Measurements from ENCODE around the gene KCNMA1.

KCNMA1 gene

DNA sequence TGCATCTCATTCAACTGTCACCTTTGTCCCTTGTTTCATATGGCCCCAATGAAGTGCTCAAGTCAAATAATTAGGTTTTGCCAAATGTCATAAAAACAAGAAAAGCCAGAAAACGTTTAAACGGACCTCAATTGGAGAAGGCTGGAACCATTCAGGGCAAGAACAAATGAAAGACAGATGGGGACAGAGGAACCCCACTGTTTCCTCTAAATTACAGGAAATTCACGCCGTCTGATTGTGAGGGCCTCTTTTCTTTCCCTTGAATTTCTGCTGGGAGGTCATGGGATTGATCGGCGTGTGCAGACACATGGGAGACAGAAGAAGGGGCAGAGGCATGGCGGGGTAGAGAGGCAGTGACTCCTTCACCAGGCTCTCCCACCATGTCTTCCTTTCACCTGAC is 656.4 kb downstream of the KCNMA1 start:
- no peak for DNase-seq (ENCODE audit: low read depth)

- no peak for DNase-seq (ENCODE audit: low read depth)
These were observed 659.7 kb downstream of the KCNMA1 start for GRCh38 chr10:76977901-76978300.

DNA sequence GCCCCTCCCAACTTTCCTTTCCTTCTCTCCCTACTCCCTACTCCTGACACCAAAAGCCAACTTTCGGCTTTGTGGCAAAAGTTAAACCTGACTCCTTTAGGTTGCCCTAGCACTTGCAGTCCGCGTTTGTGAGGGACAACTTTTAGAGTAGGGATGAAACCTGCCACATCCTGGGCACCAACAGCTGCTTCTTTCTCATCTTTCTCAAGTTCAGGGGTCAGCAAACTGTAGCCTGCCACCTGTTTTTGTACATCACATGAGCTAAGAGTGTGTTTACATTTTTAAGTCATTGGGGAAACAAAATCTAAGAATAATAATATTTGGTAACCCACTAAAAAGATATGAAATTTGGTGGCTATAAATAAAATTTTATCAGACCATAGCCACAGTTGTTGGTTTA is 660.6 kb downstream of the KCNMA1 start:
- DNase-seq (ENCODE audit: low read depth) = no peak

- DNase-seq (ENCODE audit: low read depth) = no peak
These were observed 661.5 kb downstream of the KCNMA1 start for GRCh38 chr10:76976142-76976541.

DNA sequence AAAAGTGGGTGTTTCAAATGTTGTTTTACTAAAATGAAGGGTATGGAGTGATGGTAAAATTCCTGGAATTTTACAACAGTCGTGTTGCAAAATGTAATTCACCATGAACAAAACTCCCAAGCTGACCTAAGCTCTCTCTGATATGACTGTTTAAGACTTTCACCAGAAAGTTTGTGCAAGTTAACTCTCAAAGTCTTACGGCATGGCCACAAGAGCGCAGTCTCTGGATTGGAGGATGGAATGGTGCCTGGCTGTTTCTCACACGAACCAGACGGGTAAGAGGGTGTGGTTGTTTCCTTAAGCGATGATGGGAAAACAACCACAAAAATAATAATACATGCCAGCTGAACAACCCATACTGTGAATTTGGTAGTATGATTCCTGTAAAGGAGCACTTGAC is 662.5 kb downstream of the KCNMA1 start:
- DNase-seq (ENCODE audit: low read depth) = no peak

DNA sequence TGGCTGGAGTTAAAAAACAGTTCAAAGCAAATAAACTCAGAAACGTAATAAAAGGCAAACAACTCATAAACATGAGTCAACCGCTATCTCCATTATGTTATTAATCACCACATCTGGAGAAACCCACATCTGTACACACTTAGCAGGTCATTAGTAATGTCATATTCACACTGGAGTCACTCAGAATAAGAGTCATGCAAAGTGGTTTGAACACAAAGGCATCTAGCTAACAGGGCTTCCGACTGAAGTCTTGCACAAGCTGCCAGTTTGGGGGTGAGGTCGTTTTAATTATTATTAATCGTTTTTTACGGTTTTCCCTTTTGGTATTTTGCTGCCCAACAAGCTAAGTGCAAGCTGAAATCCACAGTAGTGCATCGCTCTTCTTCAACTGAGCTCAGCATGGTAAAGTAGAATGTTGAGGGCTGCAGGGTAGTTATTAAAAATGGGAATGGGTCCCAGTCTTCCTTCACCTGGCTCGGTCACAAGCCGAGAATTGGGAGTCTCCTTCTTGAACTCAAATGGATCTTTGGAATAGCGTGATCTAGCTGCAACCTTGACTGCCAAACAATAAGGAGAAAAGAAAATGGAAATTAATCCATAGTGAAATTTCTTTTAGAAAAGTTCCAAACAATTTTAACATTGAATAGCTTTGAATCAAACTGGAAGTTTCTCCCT is 663.5 kb downstream of the KCNMA1 start:
- DNase-seq (ENCODE audit: low read depth) = peak; percentile 72

GRCh38 chr10:76973091-76974016 is 664.3 kb downstream of the KCNMA1 start:
- DNase-seq (ENCODE audit: low read depth) = no peak

GRCh38 chr10:76972541-76972940 is 665.1 kb downstream of the KCNMA1 start:
- DNase-seq (ENCODE audit: low read depth) = no peak

DNA sequence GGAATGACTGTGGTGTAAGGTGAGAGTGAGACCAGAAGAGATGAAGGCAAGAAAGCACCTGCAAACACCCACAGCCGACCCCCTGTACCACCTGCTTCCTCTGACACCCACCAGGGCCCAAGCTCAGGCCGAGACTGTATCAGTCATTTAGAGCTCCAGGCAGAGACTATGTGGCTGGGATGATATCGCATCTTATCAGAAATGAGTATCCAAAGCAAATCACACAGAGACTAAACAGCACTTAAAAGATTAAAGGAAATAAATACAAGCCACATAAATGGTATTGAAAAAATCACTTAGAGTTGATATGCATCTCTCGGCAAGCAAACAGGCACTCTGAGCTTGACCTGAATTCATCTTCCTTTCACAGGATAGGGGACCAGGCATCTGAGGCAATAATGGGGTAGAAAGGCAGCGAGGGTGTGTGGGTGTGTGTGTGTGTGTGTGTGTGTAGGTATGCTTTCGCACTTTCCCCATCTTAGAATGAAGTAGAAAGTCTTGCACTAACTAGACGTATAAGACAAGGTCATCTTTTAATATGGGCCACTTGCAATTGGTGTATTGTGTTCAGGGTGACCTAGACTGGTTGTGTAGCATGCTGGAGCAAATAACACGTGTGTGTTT is 665.9 kb downstream of the KCNMA1 start:
- no peak for DNase-seq (ENCODE audit: low read depth)

- DNase-seq (ENCODE audit: low read depth) = no peak
These were observed 666.7 kb downstream of the KCNMA1 start for GRCh38 chr10:76970711-76971519.

- no peak for DNase-seq (ENCODE audit: low read depth)
These were observed 668.2 kb downstream of the KCNMA1 start for GRCh38 chr10:76969366-76969948.

GRCh38 chr10:76968483-76968882 is 669.1 kb downstream of the KCNMA1 start:
- DNase-seq (ENCODE audit: low read depth) = no peak

- no peak for DNase-seq (ENCODE audit: low read depth)
These were observed 674.8 kb downstream of the KCNMA1 start for GRCh38 chr10:76962851-76963250.

- no peak for DNase-seq (ENCODE audit: low read depth)
These were observed 675.8 kb downstream of the KCNMA1 start for GRCh38 chr10:76961841-76962240.

DNA sequence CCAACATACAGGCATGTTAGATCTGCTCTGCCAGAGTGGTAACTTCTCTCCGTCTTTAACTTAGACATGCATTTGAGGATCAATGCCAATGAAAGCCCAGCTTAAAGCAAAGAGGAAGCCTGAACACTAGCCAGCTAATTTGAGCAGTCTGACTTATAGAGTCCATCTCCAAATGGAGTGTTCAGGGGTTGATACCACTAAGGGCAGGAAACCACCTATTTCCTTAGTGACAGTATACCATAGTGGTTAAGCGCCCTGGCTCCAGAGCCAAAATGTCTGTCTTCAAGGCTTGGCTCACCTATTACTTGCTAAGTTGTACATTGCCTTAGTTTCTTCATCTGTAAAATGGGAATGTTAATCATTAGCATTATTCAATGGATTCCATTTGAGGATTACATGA is 678.5 kb downstream of the KCNMA1 start:
- no peak for DNase-seq (ENCODE audit: low read depth)

DNA sequence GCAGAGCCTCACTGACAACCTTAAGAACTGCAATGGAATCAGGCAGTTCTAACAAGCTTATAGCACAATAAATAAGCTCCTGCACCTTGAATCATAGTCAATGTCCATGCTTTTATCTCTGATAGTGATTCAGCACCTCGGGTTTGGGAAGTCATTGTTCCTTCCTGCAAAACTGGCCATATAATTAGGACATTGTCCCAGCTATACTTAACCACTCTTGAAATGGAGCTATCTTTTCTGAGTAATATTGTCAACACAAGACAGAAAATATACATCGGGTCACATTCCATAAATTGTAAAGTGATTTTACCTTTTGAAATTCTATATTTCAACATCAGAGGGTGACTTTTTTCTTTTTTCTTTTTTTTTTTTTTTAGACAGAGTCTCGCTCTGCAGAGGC is 682.8 kb downstream of the KCNMA1 start:
- no peak for DNase-seq (ENCODE audit: low read depth)

- no peak for DNase-seq (ENCODE audit: low read depth)
These were observed 687.3 kb downstream of the KCNMA1 start for GRCh38 chr10:76950354-76950753.

DNA sequence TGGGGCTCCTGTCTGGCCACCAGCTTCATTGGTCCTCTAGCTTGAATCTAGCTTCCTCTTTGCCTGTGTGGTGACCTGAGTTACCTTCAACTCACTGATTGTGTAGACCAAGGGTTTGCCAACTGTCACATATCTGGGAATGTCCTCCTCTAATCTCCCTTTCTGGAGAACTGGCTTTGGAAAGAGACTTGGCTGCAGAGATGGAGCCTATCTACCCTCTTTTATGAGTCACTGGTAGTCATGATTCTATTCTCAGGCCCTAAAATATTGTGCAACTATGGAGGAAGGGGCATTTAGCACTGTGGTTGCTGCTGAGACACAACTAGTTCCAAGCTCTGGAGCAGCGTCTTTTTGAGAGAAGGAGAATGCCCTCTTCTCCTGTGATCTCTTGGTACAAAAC is 691.3 kb downstream of the KCNMA1 start:
- DNase-seq (ENCODE audit: low read depth) = peak; percentile 31

GRCh38 chr10:76945166-76945565 is 692.4 kb downstream of the KCNMA1 start:
- no peak for DNase-seq (ENCODE audit: low read depth)

DNA sequence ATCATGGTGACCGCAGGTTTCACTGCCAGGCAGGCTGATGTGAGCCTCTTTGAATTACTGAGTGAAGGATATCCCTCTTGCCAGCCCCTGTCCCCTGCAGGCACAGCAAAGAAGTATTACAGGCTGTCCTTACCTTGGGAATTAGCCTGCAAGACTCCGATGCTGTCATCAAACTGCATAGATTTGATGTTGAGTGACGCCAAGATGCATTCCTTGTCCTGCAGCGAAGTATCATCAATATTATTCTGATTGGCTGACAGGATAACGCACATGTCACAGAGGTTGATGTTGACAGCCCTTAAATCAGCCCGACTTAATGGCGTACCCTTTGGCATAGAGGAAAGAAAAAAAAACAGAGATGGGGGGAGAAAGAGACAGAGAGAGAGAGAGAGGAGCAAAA is 693.0 kb downstream of the KCNMA1 start:
- DNase-seq (ENCODE audit: low read depth) = no peak

DNA sequence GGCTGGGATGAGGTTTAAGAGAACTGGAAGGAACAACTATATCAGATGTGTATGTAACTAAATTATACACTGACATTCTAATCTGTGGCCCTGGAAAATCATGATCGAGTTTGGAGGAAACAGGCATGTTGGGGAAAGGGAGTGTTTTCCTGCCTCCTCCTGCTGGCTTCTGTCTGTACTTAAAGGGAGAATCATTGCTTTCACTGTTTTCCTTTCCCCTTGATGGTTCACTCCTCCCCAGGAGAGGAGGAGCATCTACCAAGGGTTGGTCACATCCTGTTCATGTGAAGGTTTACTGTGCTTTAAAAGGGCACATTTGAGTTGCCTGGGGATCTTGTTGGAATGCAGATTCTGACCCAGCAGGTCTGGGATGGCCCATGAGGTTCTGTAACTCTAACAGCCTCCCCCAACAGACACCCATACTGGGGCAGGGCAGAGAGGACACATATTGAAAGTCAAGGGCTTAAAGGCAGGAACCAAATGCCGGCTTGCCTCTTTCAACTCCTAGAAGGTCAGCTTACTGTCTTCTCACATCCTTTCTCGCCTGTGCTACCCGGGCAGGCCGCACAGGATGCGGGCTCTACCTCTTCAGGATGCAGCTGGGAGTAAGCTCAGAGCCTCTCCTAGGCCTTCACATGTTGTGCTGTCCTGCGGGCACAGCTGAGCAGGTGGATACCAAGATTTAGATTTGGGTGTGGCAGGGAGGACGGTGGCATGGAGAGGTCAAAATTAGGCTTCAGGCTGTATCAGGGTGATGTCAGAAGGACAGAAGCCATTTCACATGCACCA is 694.8 kb downstream of the KCNMA1 start:
- DNase-seq (ENCODE audit: low read depth) = peak; percentile 21
